Stimulated activated CD4-positive, alpha-beta T cell treated with anti-CD3 and anti-CD28 coated beads, Interleukin-2, amount 100 ng/mL, for 48 hours (primary cell): Measurements from ENCODE around the gene ARAF.
"Not testable (repeated sequence)": the region's sequence is repeated elsewhere in the genome, so short reads cannot be mapped to it uniquely, and the experiment has no call there.

Experiments
- DNase-seq, 2 donors: peaks; one replicate each; pipeline ENCODE4 v3.0.0-alpha.2; 2020

ARAF gene

DNA sequence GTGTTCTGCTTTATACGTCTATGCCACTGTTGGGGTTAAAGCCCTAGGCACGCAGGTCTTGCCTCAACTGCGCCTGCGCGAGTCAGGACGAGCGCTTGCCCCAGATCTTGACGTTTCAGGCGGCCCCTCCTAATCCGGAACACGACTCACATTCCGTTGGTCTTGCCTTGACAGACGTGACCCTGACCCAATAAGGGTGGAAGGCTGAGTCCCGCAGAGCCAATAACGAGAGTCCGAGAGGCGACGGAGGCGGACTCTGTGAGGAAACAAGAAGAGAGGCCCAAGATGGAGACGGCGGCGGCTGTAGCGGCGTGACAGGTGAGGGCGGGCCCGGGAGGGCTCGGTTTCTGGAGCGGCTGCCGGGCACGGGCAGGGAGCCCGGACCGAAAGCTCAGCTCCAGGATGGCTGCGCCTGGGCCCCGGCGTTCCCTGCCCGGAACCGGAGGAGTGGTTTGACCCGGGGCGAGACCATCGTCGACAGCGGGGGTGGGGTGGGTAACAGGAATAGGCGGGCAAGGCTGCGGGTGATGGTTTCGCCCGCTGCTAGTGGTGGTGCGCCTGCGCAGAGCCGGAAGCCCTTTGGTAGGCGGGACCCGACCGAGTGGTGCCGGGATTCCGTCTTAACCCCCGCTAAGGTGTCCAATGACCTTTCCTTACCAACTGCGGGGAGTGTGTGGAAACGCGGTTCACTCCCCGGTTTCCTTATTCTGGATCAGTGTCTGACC lies at the start of gene ARAF:
Gene ARAF (plus strand): TSS at position 272 of the 725 bp plus-strand sequence. CDS start 1,763 bp downstream, outside the sequence.
- peak; percentile 87 to 88 for DNase-seq

DNA sequence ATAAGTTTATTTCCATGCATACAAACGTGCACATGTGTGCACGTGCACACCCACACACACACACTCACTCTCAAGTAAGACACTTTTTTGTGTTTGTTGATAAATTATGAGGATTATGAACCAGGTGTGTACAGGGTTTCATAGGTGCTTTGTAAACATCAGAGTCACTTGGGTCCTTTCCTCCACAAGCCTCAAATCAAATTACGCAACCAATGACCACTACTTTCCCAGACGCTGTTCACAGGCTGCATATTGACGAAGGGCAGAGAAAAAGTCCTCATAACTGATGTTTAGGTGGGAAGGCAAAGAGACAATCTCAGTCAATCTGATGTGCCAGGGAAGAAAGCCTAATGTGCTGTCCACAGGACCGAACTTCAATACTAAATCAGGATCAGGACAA lies 48.6 kb upstream of the ARAF start:
- DNase-seq, result not testable (repeated sequence)

DNA sequence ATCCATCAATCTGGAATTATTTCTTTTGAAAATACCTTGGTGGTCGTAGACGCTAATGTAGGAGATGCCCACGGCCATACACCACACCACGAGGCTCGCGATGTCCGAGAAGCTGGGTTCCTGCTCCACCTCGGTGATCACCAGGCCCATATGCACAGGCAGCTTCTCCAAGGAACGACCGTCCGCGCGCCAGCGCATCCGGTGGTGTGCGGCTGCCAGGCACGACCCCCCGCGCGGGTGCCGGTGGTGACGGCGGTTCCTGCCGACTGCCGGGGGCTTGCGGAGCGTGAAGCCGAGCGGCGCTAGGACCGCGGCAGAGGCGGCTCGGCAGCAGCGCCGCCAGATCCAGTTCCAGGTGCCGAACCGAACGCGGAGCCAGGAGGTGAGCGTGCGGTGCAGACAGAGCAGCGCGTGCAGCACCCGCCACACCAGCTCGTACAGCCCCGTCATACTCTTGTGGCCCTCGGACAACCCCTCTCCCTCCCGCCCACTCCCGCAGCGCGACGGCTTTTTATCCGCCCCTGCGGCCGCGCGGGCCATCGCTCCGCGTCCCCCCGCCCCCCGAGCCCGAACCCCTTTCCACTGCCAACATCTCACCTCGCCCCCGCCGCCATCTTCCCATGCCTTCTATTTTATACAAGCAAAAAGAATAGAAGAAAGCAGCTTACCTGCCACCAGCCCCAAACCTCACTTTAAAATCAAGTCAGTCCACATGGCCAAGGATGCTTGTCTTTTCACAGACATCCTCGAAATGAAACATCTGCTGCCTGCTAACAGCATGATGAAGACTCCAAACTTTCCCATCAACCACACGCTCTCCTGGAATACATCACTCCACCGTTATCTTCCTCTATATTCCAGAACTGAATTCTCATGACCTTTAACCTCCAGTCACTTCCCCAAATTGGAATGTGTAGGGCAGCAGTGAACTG lies 47.7 kb upstream of the ARAF start:
- peak in 1 of 2 donors; percentile 2 for DNase-seq

DNA sequence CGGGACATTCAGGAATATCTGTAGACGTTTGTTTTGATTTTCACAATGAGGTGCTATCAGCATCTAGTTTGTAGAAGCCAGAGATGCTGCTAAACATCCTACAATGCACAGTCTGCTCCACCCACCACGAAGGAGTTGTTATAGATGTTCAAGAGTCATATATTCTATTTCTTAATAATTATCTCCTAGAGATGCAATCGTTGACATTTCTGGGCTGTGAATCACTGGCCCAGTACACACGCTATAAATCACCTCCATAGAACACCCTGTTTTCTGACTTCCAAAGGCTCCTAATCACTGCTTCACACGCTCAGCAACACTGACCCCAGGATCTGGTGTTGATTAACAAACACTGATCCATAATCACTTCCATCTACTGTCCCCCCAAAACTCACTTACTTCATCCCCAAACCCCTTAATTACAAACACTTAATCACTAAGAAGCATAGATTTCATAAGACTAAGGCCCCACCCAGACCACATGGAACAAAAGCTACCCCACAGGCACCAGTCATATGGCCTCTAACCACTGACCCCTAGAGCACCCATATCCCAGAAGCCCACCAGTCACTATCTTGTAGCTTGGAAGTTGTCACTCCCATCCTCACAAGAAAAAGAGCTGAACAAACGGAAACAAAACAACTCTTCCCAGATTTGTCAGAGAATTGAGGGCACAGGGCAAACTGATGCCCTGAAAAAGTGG lies 46.3 kb upstream of the ARAF start:
- DNase-seq, result no peak

DNA sequence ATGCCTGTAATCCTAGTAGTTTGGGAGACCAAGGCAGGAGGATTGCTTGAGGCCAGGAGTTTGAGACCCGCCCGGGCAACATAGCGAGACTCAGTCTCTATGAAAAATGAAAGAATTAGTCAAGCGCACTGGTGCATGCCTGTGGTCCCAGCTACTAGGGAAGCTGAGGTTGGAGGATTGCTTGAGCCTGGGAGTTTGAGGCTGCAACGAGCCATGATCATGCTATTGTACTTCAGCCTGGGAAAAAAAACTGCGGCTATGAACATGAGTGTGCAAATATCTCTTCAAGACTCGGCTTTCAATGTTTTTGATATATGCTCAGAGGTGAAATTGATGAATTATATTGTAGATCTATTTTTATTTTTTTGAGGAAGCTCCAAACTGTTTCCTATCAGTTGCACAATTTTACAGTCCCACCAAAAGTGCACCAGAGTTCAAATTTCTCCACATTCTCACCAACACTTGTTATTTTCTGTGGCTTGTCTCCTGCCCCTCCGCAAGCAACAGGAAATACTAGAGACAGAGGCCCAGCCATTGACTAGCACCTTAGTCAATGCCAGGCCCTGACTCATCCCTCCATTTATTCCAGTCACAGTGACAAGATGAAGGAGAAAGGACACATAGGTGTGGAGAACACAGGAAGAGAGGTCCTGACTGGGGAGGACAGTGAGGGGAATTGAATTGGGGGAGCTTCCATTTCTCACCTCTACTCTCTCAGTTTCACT lies 44.9 kb upstream of the ARAF start:
- no peak for DNase-seq

DNA sequence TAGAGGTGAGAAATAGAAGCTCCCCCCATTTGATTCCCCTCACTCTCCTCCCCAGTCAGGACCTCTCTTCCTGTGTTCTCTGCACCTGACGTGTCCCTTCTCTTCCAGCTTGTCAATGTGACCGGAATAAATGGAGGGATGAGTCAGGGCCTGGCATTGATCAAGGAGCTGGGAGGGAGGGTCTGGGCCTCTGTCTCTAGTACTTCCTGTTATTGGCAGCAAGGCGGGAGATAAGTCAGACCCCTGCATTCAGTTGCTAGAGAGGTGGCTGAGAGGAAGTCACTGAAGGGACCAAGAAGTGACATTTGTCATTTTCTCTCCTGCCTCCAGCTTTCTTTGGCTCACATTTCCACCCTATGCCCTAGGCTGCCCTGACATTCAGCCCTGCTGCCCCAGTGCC lies 42.9 kb upstream of the ARAF start:
- no peak for DNase-seq

DNA sequence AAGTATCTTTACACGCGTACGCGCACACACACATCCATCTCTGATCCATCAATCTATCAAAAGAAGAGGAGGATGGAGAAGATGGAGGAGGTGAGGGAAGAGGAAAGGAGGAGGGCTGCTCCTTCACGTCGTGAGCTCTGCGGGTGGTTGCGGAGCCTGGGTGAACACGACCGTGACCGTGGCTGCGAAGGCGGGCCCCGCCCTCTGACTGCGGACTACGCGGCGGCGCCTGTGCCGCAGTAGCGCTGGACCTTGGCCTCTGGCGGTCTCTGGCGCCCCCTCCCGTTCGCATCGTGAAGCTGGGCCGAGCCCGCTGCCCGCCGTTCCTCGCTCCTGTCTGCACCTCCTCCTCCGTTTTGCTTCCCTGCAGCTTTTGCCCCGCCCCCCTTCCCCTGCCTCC lies 37.7 kb upstream of the ARAF start:
- peak; percentile 72 to 80 for DNase-seq

DNA sequence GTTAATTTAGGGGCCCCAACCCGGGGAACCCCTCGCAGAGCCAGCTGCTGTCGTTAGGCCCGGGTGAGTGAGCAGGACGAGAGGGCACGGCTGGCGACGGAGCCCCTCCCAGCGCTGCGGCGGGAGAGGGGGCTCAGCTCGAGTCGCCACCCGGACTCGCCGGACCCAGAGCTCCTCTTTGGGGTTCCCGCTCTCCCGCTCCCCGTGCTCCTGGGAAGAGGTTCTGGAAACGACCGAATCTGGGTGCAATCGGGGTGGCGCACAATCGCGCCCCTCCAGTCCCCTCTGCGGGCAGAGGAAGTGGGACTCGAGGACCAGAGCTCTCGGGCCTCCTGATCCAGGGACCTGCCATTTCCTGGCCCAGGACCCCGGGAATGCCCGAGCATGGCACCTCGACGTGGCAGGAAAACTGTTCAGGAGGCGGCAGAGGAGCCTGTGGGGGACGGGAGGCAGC lies 37.3 kb upstream of the ARAF start:
- no peak for DNase-seq

DNA sequence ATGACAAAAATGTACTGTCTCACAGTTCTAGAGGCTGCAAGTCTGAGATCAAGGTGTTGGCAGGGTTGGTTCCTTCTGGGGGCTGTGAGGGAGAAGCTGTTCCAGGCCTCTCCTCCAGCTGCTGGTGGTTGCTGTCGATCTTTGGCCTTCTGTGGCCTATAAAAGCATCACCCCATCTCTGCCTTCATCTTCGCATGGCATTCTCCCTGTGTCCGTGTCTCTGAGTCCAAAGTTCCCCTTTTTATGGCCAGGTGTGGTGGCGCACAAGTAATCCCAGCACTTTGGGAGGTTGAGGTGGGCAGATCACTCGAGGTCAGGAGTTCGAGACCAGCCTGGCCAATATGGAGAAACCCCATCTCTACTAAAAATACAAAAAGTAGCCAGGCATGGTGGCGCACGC lies 31.5 kb upstream of the ARAF start:
- DNase-seq, result no peak

DNA sequence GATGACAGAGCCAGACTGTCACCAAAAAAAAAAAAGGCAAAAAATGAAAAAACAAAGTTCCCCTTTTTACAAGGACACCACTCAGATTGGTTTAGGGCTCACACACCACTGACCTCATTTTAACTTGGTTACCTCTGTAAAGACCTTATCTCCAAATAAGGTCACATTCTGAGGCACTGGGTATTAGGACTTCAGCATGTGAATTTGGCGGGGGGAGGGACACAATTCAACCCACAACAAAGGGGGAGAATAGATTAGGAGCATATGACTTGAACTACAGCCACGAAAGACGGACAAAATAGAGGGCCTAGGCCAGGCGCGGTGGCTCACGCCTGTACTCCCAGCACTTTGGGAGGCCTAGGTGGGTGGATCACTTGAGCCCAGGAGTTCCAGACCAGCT lies 31.0 kb upstream of the ARAF start:
- no peak for DNase-seq

DNA sequence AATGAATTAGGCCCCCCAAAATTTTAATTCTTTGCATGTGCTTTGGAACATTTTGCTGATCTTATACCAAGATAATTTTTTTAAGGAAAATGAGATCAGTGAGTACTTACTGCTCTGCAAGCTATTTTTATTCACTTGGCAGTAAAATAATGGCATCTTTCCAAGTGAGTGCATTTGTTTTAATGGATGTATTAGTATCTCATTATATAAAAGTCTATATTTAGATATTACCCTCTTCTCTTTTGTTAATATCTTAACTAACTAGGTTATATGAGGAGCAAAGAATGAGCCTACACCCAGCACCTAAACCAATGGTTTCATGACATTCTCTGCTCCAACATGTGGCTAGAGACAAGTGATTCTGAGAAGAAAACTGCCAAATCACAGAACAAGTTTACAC lies 21.1 kb upstream of the ARAF start:
- DNase-seq, result no peak

DNA sequence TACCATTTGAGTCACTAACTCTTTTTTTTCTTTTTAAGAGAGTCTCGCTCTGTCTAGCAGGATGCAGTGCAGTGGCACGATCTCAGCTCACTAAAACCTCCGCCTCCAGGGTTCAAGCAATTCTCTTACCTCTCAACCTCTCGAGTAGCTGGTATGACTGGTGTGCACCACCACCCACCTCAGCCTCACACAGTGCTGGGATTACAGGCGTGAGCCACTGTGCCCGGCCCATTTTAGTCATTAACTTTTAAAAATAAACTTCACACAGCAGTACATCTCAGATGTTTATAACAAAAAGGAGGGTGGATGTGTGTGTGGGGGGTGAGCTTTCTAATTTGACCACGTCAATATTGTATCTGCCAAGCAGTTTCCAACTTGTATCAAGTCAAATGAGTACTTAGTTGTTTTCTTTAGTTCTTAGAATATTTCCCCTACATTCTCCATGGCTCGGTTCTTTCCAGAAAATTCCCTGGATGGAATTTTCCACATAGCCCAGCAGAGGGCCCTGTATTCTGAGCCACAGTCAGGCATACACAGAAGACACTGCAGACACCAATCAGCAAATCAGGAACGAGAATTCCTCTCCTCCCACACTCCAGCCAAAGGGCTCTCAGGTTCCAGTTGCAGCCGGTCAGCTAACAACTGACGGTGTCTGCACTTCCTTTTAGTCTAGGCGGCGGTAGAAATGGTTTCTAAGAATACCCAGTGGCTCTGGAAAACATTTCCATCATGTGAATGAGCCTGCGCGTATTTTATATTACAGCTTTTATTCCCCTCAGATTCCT lies 20.1 kb upstream of the ARAF start:
- no peak for DNase-seq

DNA sequence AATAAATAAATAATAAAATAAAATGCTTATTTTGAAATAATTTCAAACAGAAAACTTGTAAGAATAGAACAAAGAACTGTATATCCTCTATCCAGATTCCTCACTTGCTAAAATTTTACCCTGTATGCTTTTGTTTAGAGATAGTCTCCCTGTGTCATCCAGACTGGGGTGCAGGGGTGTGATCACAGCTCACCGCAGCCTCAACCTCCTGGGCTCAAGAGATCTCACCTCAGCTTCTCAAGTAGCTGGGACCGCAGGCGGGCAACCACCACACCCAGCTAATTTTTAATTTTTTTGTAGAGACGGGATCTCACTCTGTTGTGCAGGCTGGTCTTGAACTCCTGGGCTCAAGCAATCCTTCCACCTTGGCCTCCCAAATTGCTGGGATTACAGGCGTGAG lies 17.5 kb upstream of the ARAF start:
- DNase-seq, result no peak

DNA sequence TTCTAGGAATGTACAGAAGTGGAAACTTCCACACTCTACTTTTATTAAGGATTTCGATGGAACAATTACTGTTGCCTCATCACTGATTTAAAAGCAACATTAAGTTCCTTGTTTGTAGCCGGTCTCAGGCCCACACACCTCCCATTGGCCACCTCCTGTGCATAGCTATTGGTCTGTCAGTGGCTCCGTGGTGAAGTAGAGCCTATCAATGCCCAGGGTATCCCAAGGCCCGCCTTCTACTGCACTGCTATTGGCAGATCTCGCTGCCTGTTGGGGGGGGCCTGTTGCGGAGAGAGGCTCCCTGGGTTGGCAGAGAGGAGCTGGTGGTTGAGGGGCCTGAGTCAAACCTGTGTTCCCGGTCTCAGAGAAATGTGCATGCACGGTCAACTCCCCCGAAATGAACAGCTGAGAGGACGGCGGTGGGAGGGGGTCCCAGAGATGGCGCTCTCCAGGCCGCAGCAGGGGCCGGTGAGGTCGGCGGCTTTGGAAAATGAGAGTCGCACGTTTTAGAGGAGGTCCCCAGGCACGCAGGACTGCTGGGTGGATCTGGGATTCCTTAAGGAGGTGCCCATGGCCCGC lies 4.9 kb upstream of the ARAF start:
- DNase-seq, result peak; percentile 61 to 62

DNA sequence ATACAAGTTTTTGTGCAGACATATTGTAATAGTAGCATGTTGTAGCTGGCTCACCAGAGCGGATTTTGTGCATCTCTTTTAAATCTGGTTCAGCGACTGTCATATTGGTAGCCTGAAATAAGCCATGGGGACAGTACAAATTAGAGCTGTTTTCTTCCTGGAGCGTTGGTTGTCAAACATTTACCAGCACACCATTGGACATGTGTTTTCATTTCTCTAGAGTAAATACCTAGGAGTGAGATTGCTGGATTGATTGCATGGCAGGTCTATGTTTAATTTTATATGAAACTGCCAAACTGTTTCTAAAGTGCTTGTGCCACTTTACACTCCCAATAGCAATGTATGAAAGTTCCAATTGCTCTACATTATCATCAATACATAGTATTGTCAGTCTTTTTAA lies 2.6 kb upstream of the ARAF start:
- DNase-seq, result no peak

DNA sequence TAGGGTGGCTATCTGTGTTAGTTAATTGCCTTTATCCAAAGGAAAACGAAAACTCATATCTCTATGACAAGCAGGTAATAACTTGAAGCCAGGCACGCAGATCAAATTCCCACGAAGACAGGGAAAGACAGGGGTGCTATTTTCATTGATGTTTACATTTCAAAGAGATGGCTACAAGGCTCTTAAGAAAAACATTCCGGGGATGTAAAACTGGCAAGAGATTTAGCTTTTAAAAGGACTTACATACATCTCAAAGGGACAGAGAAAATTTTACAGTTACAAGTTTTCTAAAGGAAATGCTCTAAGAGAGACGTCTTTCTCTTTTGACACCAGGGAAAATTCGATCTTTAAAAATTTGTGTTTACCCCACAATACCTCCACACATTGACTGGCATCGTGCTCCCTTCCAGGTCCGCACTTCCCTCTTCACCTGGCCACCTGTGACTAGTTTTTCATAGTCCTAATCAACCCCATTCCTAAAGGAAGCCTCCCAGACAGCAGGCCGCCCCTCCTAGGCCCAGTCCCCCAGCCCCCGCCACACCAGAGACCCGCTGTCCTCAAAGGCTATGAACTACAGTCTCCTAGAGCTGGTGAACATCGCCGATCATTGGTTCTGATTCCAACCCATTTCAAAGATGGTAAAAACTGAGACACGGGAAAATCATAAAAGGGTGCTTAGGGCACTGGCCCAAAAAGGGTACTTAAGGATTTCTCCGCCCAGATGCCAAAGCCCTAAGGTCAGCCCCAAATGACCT lies 649 bp upstream of the ARAF start:
- DNase-seq, result no peak

DNA sequence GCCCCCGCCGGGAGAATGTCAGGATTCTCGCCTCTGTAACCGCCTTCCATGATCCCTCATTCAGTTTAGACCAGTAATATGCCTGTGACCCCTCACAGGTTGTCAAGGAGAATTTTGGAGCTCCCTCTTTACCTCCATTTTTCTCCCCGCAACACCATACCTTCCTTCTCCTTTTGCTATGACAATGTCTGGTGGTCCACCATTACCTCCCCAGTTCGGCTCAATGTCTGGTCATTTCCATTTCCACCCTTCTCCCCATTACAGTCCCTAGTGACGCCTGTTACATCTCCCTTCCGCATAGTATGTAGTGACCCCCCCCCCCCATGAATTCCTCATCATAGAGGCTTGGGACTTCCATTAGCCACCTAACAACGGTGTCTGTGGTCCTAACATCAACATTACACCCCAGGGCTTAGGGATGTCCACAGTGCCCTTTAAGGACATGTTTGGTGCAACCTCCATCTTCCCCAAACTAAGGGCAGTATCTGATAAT lies 700 bp downstream of the ARAF start:
- no peak for DNase-seq

DNA sequence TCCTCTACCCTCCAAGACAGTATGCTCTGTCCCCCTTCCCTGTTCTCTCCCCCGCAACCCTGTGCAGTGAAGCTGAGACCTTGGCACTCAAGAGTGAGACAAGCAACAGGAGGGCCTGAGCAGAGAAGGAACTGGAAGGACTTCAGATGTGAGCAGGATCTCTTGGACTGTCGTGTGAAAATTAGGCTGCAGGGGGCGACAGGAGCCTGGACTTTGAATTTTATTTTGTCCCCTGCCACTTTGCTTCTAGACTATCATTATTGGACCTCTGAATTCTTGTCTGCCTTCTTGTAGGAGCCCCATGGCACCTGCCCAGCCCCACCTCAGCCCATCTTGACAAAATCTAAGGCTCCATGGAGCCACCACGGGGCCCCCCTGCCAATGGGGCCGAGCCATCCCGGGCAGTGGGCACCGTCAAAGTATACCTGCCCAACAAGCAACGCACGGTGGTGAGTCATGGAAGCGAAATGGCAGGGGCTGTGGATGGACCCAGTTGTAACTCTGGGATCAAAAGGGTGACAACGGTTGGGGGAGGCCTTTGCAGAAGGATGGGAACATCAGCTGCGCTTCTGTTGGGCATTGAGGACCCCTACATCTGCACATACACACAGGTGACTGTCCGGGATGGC lies 1.7 kb downstream of the ARAF start:
- DNase-seq, result peak in 1 of 2 donors; percentile 28

DNA sequence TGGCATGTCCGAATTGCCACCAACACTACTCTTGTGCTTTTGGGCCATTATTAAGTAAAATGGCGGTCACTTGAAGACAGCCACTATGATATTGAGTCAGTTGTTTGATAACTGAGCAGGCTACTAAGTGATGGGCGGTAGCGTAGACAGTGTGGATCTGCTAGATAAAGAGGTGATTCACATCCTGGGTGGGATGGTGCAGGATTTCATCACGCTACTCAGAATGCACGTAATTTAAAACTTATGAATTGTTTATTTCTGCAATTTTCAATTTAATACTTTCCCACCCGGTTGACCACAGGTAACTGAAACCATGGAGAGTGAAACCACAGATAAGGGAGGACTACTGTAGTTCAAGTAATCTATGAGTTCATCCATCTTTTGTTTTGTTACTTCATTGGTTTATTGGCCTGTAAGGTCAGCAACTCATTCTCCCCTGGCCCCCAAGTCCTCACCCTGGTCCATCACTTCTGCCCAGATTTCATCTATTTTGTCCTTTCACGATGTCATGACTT lies 2.9 kb downstream of the ARAF start:
- DNase-seq, result no peak
